ENCODE data around the gene SLC16A12. TPM values are rescaled to one million over a fixed set of nuclear protein-coding genes. Genes with fewer than 3 reads are reported as not detected.

SLC16A12 gene
- total RNA-seq, 1 experiment from 2014 or later = 0.77 TPM

DNA sequence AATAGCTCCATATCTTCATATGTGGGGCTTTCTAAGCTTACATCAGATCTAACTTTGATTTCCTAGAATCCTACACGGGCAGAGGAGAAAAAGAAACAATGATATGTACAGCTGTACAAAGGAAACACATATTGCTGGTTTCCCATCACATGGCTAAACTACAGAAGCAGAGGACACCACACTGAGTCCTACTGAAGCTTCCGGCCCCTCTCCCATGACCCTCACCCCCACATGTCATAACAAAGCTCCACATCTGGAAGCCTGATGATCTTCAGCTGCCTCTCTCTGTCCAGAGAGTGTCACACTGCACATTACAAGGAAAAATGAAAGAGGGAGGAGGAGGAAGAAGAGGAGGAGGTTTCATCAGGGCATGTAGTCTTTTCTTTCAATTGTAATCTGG lies 14.0 kb downstream of the SLC16A12 start:
- no peak overlapping the region for H4K5ac ChIP-seq (ENCODE audit: insufficient read length, low read depth, low read length)
- H3K27ac ChIP-seq (ENCODE audit: insufficient read length, low read depth, low read length) = no peak overlapping the region
- H3K79me1 ChIP-seq (ENCODE audit: insufficient read depth, low read depth, low read length, poor library complexity, severe bottlenecking) = no peaks in the 10 kb centered on the region
- TF ChIP-seq, protein P1, sequence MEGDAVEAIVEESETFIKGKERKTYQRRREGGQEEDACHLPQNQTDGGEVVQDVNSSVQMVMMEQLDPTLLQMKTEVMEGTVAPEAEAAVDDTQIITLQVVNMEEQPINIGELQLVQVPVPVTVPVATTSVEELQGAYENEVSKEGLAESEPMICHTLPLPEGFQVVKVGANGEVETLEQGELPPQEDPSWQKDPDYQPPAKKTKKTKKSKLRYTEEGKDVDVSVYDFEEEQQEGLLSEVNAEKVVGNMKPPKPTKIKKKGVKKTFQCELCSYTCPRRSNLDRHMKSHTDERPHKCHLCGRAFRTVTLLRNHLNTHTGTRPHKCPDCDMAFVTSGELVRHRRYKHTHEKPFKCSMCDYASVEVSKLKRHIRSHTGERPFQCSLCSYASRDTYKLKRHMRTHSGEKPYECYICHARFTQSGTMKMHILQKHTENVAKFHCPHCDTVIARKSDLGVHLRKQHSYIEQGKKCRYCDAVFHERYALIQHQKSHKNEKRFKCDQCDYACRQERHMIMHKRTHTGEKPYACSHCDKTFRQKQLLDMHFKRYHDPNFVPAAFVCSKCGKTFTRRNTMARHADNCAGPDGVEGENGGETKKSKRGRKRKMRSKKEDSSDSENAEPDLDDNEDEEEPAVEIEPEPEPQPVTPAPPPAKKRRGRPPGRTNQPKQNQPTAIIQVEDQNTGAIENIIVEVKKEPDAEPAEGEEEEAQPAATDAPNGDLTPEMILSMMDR (conservative IDR thresholded peaks at IDR 0.05) = no peak
- H3T11ph ChIP-seq (ENCODE audit: low read length) = no peak overlapping the region
- no peak overlapping the region for H2BK20ac ChIP-seq (ENCODE audit: low read depth, low read length, poor library complexity, severe bottlenecking)
- no peaks in the 10 kb centered on the region for H3K27me3 ChIP-seq (ENCODE audit: insufficient read depth, low read length)
- H3K4me2 ChIP-seq (ENCODE audit: insufficient read depth, insufficient read length, low read length) = no peak overlapping the region
- Mint-ChIP-seq H3K27me3 (ENCODE audit: low read depth) (peaks cover 2% of the 10 kb centered on the region; the same call in 1 of the 2 replicates), H3K9me3 (no peaks in the 10 kb centered on the region), H3K4me3 (no peak overlapping the region), H3K36me3 (ENCODE audit: insufficient read depth in 1 of 3, low read depth in 3 of 3) (no peaks in the 10 kb centered on the region), H3K27ac (no peak overlapping the region), H3K4me1 (peaks cover 1 to 3% of the 10 kb centered on the region in 2 experiments)
- no peak overlapping the region for H2BK120ac ChIP-seq (ENCODE audit: low read depth, low read length, poor library complexity, severe bottlenecking)
- H3K4ac ChIP-seq (ENCODE audit: low read depth, low read length) = no peak overlapping the region
- H2BK15ac ChIP-seq (ENCODE audit: low read depth, low read length) = no peak overlapping the region
- H2BK12ac ChIP-seq (ENCODE audit: insufficient read length, low read depth, low read length) = no peak overlapping the region
- no peak overlapping the region for H4K8ac ChIP-seq (replicated peaks; ENCODE audit: insufficient read length, low read depth, low read length)
- no CpG with 5 or more reads among the region's 2 CpGs for WGBS (ENCODE audit: extremely low coverage, insufficient read length, low lambda C conversion rate)
- H3K18ac ChIP-seq (ENCODE audit: insufficient read length, low read depth, low read length) = no peak overlapping the region
- no peaks in the 10 kb centered on the region for H3K79me2 ChIP-seq (ENCODE audit: insufficient read depth, low read length)
- H2AK5ac ChIP-seq (ENCODE audit: insufficient read length, low read length) = no peak overlapping the region
- H2BK5ac ChIP-seq (ENCODE audit: insufficient read length, low read length) = no peak overlapping the region
- no peak overlapping the region for H3K23ac ChIP-seq (ENCODE audit: insufficient read length, low read depth, low read length)
- H4K91ac ChIP-seq (ENCODE audit: insufficient read length, low read depth, low read length) = no peak overlapping the region
- H3K9me3 ChIP-seq (ENCODE audit: control insufficient read depth, low read depth, low read length) = no peaks in the 10 kb centered on the region
- no peaks in the 10 kb centered on the region for H4K20me1 ChIP-seq (ENCODE audit: control insufficient read depth, insufficient read depth, insufficient read length)
- no peak for DNase-seq
- H3K14ac ChIP-seq (ENCODE audit: insufficient read depth, low read length) = no peak overlapping the region; the same call in 1 of the 2 replicates
- H3K4me1 ChIP-seq (ENCODE audit: insufficient read depth, low read length) = no peaks in the 10 kb centered on the region
- H2AFZ ChIP-seq (ENCODE audit: low read length) = no peak overlapping the region
- H3K23me2 ChIP-seq (ENCODE audit: insufficient read length, low read depth, low read length, poor library complexity, severe bottlenecking) = no peaks in the 10 kb centered on the region
- no peak overlapping the region for H3K56ac ChIP-seq (ENCODE audit: insufficient read length, low read depth, low read length)
- H3K9ac ChIP-seq (ENCODE audit: extremely low read depth, insufficient read length, low read length) = no peak overlapping the region

All from H9 (cell line).